ACHN (cell line): ENCODE data around the gene MEG3.

ENCODE experiments used
- DNase-seq: peaks from one replicate; pipeline ENCODE4 v3.0.0-alpha.2; 2015
- in situ Hi-C: cut with HindIII; loops from 2 replicates; pipeline ENCODE4 v1.10.0; 2017; ENCODE audit warnings: low sequenced_read_pairs, low pct_ligation_motif_present, low pct_unique_long_range_greater_than_20kb

The MEG3 gene

DNA sequence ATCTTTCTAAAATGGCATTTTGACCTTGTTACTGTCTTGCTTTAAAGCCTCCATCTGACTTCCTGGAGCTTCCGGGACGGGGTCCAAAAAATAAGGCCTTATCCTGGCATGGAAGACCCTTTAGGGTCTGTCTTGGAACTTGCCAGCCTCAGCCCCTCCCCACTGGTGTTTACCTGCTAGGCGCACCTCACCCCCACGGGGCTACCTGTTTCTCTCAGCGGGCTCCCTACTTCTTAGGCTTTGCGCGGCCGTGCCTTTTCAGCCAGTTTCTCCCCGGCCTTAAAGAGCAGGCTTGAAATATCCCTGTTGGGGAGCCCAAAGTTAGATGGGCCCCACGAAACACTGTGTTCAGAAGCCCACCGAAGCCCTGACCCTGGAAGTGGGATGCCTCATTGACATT is 72.5 kb downstream of the MEG3 start:
- no peak for DNase-seq
- in situ Hi-C loops = no loop called here

DNA sequence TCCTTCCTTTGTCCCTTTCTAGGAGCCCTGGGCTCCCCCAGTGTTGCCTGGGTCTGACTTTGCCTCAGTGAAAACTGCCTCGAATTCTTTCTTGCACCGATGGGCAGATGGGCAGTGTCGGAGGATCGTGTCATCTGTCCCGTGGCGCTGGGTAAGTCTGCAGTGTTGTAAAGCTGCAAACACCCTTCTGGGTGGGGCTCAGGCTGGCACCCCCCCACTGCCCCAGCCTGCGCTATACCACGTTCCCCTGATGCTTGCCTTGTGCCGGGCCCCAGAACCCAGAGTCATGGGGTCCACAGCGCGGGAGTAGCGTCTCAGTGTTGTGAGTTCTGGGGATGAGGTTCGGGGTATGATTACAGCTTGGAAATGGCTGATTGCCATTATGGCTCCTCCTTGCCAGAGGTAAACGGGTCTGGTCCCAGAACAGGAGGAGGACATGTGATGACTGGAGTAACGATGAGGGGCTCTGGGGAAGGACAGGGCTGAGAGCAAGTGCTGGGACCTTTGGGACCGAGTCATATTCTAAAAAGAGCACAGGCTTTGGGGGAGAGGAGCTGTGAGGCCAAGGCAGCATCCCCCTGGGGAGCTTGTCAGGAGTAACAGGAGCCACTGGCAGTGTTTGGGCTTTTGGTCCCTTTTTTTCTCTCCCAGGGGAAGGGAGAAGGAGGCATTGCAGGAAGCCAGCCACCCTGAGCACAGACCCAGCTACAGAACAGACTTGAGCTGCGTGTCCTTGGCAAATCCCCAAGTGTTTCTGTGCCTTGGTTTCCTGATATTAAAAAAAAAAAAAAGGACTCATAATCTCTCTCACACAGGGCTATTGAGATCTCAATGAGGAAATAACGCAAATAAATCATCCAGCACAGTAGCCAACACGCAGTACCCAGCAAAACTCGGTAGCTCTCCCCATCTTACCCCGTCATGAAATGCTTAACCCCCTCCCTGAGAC is 73.3 kb downstream of the MEG3 start:
- no peak for DNase-seq
- in situ Hi-C loops = no loop called here

DNA sequence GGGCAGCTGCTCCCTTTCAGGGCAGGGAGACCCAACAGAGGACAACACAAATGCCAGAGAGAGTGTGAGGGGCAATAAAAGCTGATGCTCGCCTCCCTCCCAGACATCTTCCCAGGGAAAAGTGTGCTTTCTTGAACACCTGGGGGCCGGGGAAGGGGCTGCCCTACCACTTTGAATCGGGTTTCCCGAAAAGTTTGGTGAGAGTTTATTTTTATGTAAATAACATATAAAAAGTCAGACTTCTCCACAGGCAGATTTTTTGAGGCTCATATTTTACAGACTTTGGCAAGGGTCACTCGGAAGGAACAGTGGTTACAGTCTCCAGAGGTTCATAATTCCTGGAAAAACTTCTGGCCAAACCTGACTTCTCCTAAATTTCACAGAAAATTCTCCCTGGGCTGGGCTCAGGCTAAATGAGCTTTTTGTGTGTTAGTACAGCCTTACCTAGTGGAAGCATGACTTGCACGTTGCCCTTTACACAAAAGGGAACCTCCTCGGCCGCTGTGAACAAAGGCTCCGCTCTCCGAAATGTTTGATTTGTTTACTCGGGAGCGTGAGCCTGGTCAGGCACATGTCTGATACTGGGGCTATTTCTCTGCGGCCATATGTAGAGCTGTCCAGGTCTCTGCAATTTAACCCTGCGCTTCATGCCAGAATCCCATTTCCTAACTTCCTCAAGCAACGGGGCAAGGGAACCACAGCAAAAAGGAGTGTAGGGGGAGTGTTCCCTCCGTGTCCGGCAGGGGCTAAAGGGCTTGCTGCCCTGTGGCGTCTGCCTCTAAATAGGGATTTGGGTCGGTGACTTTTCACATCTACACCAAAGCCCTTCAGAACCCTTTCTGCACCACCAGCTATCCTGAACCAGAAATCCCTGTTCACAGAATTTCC is 74.2 kb downstream of the MEG3 start:
- no peak for DNase-seq
- in situ Hi-C loops = no loop called here

DNA sequence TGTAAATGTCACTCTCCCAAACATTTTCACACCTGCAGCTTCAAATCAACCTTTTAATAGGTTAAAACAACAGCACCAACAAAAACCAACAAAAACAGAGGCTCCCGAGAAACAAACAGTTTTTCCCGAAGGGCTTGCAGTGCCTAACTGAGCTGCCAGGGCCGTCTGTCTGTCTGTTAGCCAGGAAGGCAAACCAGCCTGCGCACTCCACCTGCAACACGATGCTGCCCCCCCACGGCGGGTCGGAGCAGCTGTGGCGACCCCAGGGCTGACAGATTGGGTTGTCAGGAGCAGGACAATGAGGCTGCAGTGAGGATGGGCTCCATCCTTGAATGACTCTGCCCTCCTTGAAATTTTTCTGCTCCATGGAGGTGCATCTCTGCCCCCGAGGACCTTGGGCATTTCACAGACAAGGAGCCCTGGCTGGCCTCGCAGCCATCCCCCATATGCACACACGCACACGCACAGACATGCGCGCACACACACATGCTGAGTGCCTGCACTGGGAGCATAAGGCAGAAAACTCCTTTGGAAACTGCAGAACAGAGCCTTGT is 75.0 kb downstream of the MEG3 start:
- no peak for DNase-seq
- in situ Hi-C loops = no loop called here

DNA sequence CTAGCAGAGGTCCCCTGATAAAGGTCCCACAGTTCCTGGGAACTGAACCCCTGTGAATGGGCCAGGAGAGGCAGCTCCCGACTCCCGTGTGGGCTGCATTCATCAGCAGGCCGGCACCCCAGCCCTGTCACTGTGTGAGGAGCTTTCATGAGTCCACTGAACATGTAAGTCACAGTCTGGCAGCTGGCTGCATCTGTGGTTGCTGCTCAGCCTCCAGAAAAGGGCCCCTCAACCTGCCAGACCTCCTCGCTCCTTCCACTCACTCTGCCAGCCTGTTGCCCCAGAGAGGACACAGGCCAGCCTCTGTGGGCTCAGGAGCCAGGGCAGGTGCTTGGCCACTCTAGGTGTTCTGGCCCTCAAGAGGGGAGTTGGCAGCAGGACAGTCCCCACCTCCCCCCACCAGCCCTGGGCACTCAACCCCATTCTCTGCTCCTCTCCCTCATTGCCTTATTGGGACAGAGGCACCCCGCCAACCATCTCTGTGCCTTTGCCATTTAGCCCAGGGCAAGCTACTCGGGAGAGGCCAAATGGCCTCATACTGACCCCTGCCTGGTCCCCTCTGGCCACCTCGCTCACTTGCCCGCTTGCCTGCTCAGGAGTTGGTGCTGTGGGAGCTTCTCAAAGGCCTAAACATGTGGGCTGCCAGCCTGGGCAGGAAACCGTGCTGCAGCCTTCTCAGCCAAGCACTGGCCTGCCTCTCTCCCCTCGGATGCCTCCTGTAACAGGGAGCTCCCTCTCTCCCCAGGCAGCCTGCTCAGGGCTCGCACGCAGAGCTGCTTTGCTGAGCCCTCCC is 75.7 kb downstream of the MEG3 start:
- no peak for DNase-seq
- in situ Hi-C loops = no loop called here

DNA sequence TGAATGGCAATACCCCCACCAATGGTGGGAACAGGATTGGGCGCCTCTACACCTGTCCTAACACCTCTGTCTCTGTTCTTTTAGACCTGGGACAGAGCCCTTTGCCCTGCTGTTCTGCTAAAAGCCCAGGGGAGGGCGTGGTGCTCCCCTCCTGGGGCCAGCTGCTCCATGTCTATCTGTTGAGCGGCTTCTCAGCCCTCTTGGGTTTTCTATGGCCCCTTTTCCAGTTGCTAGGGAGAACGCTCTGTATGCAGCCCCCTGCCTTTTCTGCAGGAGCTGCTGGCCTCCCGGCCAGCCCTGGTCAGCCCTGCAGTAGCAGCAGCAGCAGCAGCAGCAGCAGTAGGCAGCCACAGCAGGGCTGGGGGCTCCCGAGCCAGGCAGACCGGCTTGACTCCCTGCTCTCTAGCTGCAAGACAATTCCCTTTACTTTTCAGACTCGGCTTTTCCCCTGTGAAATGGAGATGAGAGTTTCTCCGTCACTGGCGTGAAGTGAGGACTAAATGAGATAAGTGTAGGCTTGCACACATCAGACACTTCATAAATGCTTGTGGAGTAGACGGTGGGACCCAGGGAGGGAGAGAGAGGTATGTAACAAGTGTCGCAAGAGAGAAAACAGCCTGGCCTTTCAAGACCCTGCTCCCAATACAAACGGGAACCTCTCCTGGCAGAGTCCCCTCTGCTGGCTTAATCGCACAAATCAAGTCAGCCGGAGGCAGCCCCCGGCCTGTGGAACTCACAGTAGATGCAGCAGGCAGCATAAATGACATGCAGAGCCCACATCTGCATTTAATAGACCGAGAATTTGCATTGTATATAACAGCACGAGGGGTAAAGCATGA is 76.6 kb downstream of the MEG3 start:
- peak; percentile 6 for DNase-seq
- in situ Hi-C loops = no loop called here

DNA sequence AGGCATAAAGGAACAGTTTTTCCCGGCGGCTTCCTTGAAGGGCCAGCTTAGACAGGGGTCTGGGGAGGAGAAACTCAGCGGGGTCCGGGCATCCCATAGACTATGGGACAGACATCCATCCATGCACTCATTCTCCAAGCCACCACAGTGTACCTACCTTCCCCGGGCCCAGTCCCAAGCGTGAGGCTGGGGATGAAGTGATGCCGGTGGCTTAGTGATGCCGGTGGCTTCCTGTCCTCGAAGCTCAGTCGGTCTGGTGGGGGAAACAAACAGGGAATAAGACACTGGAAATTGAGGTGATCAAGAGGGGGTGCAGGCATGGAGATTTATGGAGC is 77.2 kb downstream of the MEG3 start:
- no peak for DNase-seq
- in situ Hi-C loops = no loop called here

DNA sequence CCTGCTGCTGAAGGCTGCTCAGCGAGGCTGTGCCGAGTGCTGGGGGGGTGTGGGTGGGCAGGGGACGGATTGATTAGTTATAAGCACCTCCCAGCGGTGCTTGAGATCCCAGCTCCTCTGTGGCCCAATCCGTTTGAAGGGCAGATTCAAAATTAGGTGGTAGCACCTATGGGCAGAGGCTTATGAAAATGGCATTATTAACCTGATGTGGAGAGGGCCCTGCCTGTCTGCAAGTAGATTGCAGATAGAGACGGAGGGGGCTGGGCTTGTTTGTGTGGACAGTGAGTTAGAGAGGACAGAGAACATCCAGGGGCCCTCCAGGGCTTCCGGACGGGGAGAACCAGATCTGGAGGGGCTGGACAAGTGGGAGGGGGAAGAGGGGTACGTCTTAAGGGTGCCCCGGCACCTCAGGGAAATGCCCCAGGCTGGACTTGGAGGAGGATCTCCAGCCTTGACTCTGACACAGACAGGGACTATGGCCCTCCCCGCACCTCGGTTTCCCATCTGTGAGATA is 77.8 kb downstream of the MEG3 start, which contains the start of gene RTL1:
Gene RTL1 (minus strand): TSS at position 51 of the 514 bp plus-strand sequence. CDS start 18,934 bp downstream, outside the sequence.
- in situ Hi-C loops = no loop called here
- DNase-seq = no peak

DNA sequence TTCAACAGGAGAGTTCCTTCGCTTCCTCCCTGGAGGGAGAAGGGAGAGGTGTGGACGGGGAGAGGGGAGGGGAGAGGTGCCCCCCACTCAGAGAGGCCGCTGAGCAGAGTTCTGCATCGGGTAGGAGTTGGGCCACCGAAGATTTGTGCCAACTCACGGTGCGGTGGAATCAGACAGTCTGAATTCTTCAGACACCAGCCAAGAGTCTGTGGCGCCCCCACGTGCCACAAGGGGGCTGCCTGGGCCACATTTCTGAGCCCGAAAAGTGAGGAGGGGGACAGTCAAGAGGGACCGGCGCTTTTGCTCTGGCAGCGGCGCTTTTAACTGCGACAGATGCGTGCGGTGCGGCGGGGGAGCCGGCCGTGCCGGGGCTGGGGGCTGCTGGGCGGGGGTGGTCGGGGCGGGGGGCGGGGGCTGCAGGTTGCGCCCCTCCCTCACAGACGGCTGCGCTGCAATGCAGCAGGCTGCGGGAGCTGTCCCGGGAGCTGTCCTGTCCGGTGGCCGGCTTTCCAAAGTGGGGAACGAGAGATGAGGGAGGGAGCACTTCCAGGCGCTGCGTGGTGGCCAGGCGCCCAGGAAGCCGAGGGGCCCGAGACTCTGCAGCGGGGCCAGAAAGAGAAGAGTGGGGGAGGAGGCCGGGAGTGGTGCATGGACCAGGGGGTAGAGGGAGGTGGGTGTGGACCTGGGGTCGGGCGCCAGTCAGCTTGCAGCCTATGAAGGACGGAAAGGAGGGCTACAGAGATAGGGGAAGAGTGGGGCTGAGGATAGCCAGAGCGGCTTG is 78.6 kb downstream of the MEG3 start:
- in situ Hi-C loops = no loop called here

DNA sequence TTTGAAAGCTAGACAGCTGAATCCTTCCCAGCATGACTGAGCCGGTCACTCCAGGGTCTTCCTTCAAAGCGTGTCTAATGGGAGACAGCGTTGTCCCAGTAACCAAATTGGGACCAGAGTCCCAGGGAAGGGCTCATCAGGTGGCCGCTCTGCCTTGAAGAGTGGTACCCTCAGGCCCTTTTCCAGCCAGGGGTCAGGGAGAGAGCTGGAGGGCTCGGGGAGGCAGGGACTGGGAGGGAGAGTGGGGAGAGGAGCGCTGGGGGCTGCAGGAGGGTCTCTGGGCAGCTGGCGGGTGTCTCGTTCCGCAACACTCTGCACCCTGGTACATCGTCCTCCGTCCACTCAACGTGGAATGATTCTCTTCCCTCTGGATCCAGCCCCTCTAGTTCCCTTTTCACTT is 79.2 kb downstream of the MEG3 start:
- in situ Hi-C loops = no loop called here

More for the DNA sequence above, 78.6 kb downstream of the MEG3 start:
- DNase-seq = no peak

DNA sequence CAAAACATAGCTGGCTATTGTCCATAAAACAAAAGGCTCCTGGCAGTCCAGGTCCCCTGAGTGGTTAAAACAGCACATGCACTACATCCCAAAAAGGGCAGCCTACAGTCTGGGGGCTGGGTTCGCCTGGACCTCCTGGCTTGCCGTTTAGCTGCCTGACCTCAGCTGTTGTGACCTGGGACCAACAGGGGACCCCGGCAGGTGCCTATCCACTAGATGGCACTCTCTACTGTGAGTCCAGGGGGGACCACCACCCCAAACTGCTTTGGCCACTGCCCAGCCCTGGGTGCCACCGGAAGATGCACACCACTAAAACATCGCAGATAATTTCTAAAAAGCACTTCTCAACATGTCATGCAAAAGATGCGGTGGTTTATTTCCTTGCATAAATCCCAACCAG is 80.5 kb downstream of the MEG3 start:
- in situ Hi-C loops = no loop called here
- no peak for DNase-seq

More for the DNA sequence above, 79.2 kb downstream of the MEG3 start:
- no peak for DNase-seq

DNA sequence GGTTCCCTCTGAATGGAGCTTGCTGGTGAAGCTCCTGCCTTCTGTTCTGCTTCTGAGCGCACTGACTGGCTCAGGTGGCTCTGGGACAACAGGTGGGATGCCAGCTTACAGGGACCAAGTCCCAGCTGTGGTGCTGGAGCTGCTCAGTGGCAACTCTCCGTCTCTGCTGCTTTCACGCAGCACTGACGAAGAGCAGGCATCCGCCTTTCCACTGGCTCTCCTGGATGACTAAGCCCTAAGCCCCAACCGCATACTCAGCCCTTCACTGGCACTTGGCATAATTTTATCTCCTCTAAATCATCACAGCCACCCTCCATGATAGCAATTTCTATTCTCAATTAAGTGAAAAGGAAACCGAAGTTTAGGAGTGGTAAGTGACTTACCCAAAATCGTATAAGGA is 81.3 kb downstream of the MEG3 start:
- in situ Hi-C loops = no loop called here

DNA sequence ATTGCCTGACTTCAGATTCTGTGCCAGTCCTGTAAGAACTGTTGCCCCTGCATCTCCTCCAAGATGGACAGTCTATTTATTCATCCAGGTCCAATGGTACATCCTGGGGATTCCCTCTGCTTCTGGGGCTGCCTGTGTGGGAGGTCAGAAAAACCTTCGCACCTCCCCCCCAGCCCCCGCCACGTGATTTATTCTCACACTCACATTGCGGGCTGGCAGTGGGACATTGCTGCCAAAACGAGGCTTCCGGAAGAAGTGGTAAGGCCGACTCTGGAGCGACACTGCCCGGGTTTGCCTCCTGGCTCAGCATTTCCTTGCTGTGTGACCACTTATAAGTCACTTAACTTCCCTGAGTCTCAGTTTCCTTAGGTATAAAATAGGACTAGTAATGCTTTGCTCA is 83.5 kb downstream of the MEG3 start:
- in situ Hi-C loops = no loop called here
- no peak for DNase-seq

More for the DNA sequence above, 81.3 kb downstream of the MEG3 start:
- no peak for DNase-seq
